Ishikawa (cell line): ENCODE measurements around the gene CHN2.

Source experiments
- CEBPB ChIP-seq: IDR thresholded peaks from 2 replicates; pipeline ENCODE4 v1.6.1; 2012
- CREB1 ChIP-seq: IDR thresholded peaks from 2 replicates; pipeline ENCODE4 v1.6.1; 2012; ENCODE audit warnings: low read depth
- EGR1 ChIP-seq: IDR thresholded peaks from 2 replicates; pipeline ENCODE4 v1.6.1; 2012
- EP300 ChIP-seq: IDR thresholded peaks from 2 replicates; pipeline ENCODE4 v1.6.1; 2012; ENCODE audit warnings: borderline replicate concordance
- FOXM1 ChIP-seq: IDR thresholded peaks from 2 replicates; pipeline ENCODE4 v1.6.1; 2012; ENCODE audit warnings: low read depth, borderline replicate concordance
- NFIC ChIP-seq: IDR thresholded peaks from 2 replicates; pipeline ENCODE4 v1.6.1; 2012
- RAD21 ChIP-seq: IDR thresholded peaks from 2 replicates; pipeline ENCODE4 v1.6.1; 2012; ENCODE audit warnings: low read depth
- TAF1 ChIP-seq: IDR thresholded peaks from 2 replicates; pipeline ENCODE4 v1.6.1; 2012; ENCODE audit warnings: low read depth, mild to moderate bottlenecking
- TCF12 ChIP-seq: IDR thresholded peaks from 2 replicates; pipeline ENCODE4 v1.6.1; 2012; ENCODE audit warnings: low read depth
- TEAD4 ChIP-seq: IDR thresholded peaks from 2 replicates; pipeline ENCODE4 v1.6.1; 2012
- YY1 ChIP-seq: IDR thresholded peaks from 2 replicates; pipeline ENCODE4 v1.6.1; 2012; ENCODE audit warnings: low read depth
- ZBTB7A ChIP-seq: IDR thresholded peaks from 2 replicates; pipeline ENCODE4 v1.6.1; 2012; ENCODE audit warnings: low read depth
- TF ChIP-seq, protein P1 (sequence below): IDR thresholded peaks from 2 replicates; pipeline ENCODE4 v1.6.1; 2012; ENCODE audit warnings: low read depth, mild to moderate bottlenecking
- TF ChIP-seq, protein P2 (sequence below): IDR thresholded peaks from 2 replicates; pipeline ENCODE4 v1.6.1; 2012
- TF ChIP-seq, protein P3 (sequence below): IDR thresholded peaks from 2 replicates; pipeline ENCODE4 v1.6.1; 2012

The CHN2 gene

DNA sequence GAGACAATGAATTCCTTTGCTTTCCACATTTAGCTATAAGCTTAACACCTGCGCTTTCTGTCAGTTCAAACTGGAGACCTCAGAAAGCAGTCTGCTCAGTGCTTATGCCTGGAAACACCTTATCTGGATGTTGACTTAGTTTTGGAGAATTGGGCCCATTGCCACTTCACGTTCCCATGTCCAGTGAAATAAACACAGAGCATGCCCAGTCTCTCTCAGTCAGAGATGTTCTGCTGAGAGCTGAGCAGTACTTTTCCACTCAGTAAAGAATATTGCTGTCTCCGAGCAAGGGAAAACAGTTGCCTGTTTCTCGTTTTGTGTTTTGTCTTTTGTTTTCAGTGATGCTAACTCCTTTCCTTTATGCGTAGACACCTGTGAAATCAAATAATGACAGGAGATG is 285.9 kb downstream of the CHN2 start:
- TF ChIP-seq, protein P1, sequence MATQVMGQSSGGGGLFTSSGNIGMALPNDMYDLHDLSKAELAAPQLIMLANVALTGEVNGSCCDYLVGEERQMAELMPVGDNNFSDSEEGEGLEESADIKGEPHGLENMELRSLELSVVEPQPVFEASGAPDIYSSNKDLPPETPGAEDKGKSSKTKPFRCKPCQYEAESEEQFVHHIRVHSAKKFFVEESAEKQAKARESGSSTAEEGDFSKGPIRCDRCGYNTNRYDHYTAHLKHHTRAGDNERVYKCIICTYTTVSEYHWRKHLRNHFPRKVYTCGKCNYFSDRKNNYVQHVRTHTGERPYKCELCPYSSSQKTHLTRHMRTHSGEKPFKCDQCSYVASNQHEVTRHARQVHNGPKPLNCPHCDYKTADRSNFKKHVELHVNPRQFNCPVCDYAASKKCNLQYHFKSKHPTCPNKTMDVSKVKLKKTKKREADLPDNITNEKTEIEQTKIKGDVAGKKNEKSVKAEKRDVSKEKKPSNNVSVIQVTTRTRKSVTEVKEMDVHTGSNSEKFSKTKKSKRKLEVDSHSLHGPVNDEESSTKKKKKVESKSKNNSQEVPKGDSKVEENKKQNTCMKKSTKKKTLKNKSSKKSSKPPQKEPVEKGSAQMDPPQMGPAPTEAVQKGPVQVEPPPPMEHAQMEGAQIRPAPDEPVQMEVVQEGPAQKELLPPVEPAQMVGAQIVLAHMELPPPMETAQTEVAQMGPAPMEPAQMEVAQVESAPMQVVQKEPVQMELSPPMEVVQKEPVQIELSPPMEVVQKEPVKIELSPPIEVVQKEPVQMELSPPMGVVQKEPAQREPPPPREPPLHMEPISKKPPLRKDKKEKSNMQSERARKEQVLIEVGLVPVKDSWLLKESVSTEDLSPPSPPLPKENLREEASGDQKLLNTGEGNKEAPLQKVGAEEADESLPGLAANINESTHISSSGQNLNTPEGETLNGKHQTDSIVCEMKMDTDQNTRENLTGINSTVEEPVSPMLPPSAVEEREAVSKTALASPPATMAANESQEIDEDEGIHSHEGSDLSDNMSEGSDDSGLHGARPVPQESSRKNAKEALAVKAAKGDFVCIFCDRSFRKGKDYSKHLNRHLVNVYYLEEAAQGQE: no peak
- TF ChIP-seq NFIC: no peak

DNA sequence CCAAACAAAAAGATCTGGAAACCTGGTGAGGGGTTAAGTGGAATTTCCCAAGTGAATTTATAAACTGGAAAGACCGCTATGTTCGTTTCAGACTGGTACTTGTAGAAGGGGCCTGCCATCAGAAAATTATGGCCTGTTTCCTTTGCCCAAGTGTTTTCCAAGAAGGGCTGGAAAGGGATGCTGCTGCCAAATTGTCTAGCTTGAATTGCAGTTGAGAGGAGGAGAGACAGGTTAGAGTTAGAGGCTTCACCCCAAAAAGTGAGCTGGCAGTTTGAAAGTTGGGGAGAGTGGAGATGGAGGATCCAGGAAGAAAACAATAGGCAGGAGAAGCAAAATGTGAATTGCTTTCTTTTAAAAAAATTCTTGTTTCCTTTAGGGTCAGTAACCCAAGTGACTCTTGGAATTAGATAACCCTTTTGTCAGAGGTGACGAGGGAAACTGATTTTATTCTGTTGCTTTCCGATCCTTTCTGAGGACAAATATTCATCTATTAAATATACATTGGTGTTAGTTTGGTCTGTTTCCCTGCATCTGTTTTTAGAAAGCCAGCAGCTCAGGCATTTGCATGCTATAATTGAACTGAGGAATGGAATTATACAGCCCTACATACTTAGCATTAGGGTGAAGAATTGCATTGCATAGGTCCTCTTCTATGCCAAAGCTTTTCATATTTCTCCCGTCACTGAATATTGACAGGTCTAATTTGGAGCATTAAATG is 286.5 kb downstream of the CHN2 start:
- no peak for TF ChIP-seq CREB1
- no peak for TF ChIP-seq EP300
- no peak for TF ChIP-seq TAF1
- TF ChIP-seq, protein P2, sequence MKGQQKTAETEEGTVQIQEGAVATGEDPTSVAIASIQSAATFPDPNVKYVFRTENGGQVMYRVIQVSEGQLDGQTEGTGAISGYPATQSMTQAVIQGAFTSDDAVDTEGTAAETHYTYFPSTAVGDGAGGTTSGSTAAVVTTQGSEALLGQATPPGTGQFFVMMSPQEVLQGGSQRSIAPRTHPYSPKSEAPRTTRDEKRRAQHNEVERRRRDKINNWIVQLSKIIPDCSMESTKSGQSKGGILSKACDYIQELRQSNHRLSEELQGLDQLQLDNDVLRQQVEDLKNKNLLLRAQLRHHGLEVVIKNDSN: no peak
- TF ChIP-seq NFIC: no peak
- no peak for TF ChIP-seq TEAD4
- TF ChIP-seq CEBPB: no peak
- TF ChIP-seq YY1: no peak
- no peak for TF ChIP-seq ZBTB7A

DNA sequence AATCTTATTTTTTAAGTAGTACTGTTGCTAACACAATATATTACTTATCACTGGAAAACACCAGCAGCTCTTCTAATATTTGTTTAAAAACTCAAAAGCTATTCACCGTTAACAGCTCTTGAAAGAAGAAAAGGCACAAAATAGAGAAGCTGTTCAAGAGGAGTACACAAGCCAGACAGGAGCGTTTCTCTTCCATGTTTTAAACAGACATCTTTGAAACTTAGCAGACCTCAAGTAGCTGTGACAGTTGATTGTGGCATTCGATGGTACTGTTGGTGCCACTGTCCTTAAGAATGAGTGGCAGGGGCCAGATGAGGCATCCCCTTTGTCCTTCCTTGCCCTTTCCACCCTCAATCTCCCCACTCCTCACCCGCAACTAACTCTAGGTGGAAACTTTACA is 287.5 kb downstream of the CHN2 start:
- no peak for TF ChIP-seq YY1
- no peak for TF ChIP-seq EGR1

DNA sequence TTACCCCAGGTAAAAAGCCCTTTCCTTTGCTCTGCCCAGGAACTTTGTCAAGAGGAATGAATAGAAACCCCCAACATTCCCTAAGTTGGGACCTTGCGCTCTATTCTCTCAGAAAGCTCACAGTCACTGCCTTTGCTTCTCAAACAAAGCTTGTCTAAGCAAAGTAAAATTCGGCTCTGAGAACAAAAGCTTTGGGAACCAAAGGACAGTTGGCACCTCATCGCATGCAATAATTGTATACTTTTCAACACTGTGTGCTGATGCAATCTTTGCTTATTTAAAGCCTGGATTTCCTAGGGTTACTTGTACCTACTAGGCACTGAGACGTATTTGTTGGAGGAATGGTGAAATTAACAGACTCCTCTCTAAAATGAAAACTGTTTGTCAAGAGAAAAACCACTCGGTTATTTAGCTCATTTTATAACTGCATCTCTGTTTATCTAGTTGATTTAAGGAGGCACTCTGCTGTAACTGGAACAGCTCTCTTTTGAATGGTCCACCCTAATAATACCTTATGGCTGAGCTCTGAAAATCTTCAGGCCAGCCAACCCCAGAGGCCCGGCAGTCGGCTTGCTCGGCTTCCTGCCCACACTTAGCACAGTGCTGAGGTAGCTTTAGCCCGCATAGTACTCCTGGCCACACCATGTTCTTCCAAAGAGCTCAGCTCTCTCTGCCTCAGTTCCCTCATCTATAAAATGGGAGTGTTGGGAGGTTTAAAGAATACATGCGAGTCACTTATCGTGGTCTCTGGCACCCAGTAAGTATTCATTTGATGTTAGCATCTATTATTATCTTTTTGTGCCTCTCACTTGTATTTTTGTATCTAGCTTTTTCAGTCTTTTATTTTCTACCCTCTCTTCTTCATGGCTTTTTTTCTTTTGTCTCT is 288.9 kb downstream of the CHN2 start:
- TF ChIP-seq TEAD4 (no peak), TAF1 (no peak), CEBPB (no peak), NFIC (no peak), EP300 (no peak), RAD21 (no peak), CREB1 (no peak)
- TF ChIP-seq, protein P1: no peak
- TF ChIP-seq, protein P3, sequence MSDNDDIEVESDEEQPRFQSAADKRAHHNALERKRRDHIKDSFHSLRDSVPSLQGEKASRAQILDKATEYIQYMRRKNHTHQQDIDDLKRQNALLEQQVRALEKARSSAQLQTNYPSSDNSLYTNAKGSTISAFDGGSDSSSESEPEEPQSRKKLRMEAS: no peak

DNA sequence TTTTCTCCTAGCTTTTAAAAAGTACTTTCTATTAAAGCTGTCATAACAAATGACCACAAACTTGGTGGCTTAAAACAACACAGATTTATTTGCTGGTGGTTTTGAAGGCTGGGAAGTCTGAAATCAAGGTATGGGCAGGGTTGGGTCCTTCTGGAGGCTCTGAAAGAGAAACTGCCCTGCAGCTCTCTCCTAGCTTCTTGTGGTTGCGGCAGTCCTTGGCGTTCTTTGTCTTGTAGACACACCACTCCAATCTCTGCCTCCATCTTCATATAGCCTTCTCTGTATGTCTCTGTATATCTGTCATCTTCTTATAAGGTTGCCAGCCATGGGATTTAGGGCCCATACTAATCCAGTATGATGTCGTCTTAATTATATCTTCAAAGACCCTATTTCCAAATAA is 289.7 kb downstream of the CHN2 start:
- no peak for TF ChIP-seq CREB1
- TF ChIP-seq TAF1: no peak
- TF ChIP-seq ZBTB7A: no peak

DNA sequence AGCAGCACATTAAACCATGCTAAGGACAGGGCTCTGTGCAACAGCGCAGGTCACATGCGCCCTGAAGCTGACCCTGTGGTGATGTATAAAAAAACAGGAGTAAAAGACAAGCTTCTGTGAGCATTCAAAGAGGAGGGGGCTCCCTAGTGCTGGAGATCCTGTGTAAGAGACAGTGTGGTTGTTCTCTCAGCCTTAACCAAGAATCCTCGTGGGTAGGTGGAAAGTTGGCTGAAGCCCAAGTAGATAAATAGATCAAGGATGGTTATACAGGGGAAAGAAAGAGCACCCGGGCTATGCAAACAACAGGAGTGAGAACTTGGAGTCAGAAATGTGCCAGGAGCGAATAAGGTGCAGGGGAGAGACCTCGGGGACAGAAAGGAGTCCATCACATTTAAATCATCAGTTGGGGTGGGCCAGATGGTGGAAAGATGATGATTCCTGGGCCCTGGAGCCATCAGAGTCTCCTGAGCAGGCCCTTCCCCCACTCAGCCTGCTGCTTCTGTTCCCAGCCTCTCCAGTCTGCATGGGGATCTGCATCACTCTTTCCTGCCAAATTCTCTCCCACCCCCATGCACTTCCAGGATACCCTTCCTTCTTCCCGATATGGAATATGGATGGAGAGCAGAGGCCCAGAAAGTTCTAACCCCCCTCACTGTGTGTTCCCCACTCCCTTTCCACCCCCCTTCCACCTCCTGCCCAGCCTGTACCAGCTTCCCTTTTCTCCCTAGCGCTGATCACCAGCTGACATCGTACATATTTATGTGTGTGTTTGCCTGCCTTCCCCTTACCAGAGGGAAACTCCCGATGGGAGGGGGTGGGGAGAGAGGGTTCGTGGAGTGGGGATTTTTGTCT is 291.0 kb downstream of the CHN2 start:
- TF ChIP-seq YY1 (no peak), EP300 (no peak), TEAD4 (no peak), FOXM1 (no peak), EGR1 (no peak), ZBTB7A (no peak), RAD21 (no peak), TAF1 (no peak), TCF12 (no peak), CEBPB (no peak), CREB1 (no peak), NFIC (no peak)
- TF ChIP-seq, protein P3: no peak
- TF ChIP-seq, protein P2: no peak
- TF ChIP-seq, protein P1: no peak
